Esophagus squamous epithelium (tissue), 5 donors: ENCODE measurements around the gene ADGRB3. TPM values are rescaled to one million over a fixed set of nuclear protein-coding genes. Genes with fewer than 3 reads are reported as not detected.

Source experiments
- DNase-seq: peaks from one replicate; lab custom pipeline; 2025; lab: John Stamatoyannopoulos, UW
- H3K27ac ChIP-seq, 4 donors: fragments of 200-600 bp; sonication (generic); one replicate each; pipeline ENCODE4 v1.5.1; 2016 to 2019; ENCODE audit warnings: mild to moderate bottlenecking in 1 of 4
- H3K27me3 ChIP-seq, 4 donors: fragments of 200-600 bp; sonication (generic); 1 replicate in 3 of 4; 2 replicates in 1 of 4; pipeline versions ENCODE4 v1.5.1 to v1.6.0; 2017 to 2021; ENCODE audit warnings: antibody characterized with exemption in 1 of 4
- H3K36me3 ChIP-seq, 3 donors: fragments of 200-600 bp; sonication (generic); one replicate each; pipeline ENCODE4 v1.5.1; 2016 to 2019
- H3K4me1 ChIP-seq, 3 donors: fragments of 200-600 bp; sonication (generic); one replicate each; pipeline ENCODE4 v1.5.1; 2017 to 2019
- H3K4me3 ChIP-seq, 4 donors: fragments of 200-600 bp; sonication (generic); 1 replicate in 3 of 4; 2 replicates in 1 of 4; pipeline ENCODE4 v1.5.1; 2016 to 2019; ENCODE audit warnings: mild to moderate bottlenecking in 2 of 4, moderate library complexity in 1 of 4
- H3K9me3 ChIP-seq, 3 donors: fragments of 200-600 bp; sonication (generic); one replicate each; pipeline ENCODE4 v1.5.1; 2016 to 2019
- CTCF ChIP-seq, 6 experiments: fragments of 450-650 bp in 4 of 6; fragments of 200-600 bp in 2 of 6; sonication (generic) in 2 of 6; IDR thresholded peaks; one replicate each; pipeline ENCODE4 v1.5.1; 2016 to 2019; ENCODE audit warnings: antibody characterized with exemption in 6 of 6, mild to moderate bottlenecking in 4 of 6, moderate library complexity in 4 of 6
- POLR2A ChIP-seq, 4 donors: fragments of 450-650 bp; IDR thresholded peaks; one replicate each; pipeline ENCODE4 v1.6.1; 2017; ENCODE audit warnings: antibody characterized with exemption in 4 of 4, mild to moderate bottlenecking in 4 of 4, moderate library complexity in 3 of 4
- WGBS, 2 donors: methylation state at CpG; one replicate each; pipeline ENCODE4 v1.1.5; 2018; 5-methylcytosine and 5-hydroxymethylcytosine counted together
- intact Hi-C: fragments of 100-400 bp; cut with DNase I; formaldehyde crosslinking; loops from one replicate; pipeline ENCODE4 v1.15.0; 2022
- total RNA-seq, 4 donors: library from RNA; depleted of rRNA; stranded (reverse); fragments of >200 nt; gene quantifications; one replicate each; pipeline ENCODE4 v1.1.0, GENCODE V29; 2016
- donor health status: DM: yes; HTN: yes; CAD: no.

Gene ADGRB3
- total RNA-seq, 4 donors from 2014 or later, result 0.04 to 1.1 (median 0.32) TPM

GRCh38 chr6:68677058-68677457, 42.0 kb downstream of the ADGRB3 start:
- Histone ChIP-seq H3K27ac (no peak overlapping the region), H3K9me3 (no peaks in the 10 kb centered on the region), H3K4me3 (no peak overlapping the region), H3K36me3 (no peaks in the 10 kb centered on the region), H3K4me1 (no peaks in the 10 kb centered on the region), H3K27me3 (no peaks in the 10 kb centered on the region)
- no peak for DNase-seq
- no peak for TF ChIP-seq CTCF (IDR thresholded peaks at IDR 0.05)
- no peak for TF ChIP-seq POLR2A (IDR thresholded peaks at IDR 0.05)
- 45 to 46% methylated on average over 3 of the region's 3 CpGs for WGBS, 2 donors
- intact Hi-C loops, result no loop called here

GRCh38 chr6:68679399-68679798, 44.3 kb downstream of the ADGRB3 start:
- no peaks in the 10 kb centered on the region for H3K4me1 ChIP-seq
- no peaks in the 10 kb centered on the region for H3K36me3 ChIP-seq
- DNase-seq, result no peak
- intact Hi-C loops, result no loop called here
- 40 to 66% methylated on average over 2 of the region's 2 CpGs for WGBS, 2 donors
- no peaks in the 10 kb centered on the region for H3K27me3 ChIP-seq
- H3K27ac ChIP-seq, result no peak overlapping the region
- H3K9me3 ChIP-seq, result no peaks in the 10 kb centered on the region
- TF ChIP-seq CTCF (IDR thresholded peaks at IDR 0.05) (no peak), POLR2A (IDR thresholded peaks at IDR 0.05) (no peak)
- no peak overlapping the region for H3K4me3 ChIP-seq

GRCh38 chr6:68680264-68680663, 45.2 kb downstream of the ADGRB3 start:
- no peaks in the 10 kb centered on the region for H3K4me1 ChIP-seq
- no peak for DNase-seq
- intact Hi-C loops, result no loop called here
- no peaks in the 10 kb centered on the region for H3K36me3 ChIP-seq
- TF ChIP-seq CTCF (IDR thresholded peaks at IDR 0.05) (no peak), POLR2A (IDR thresholded peaks at IDR 0.05) (no peak)
- no peak overlapping the region for H3K4me3 ChIP-seq
- H3K27ac ChIP-seq, result no peak overlapping the region
- no peaks in the 10 kb centered on the region for H3K27me3 ChIP-seq
- WGBS, 2 donors, result 59 to 70% methylated on average over 2 of the region's 2 CpGs
- H3K9me3 ChIP-seq, result no peaks in the 10 kb centered on the region

- no peaks in the 10 kb centered on the region for H3K27me3 ChIP-seq
- H3K9me3 ChIP-seq, result no peaks in the 10 kb centered on the region
- 47 to 50% methylated on average over 1 of the region's 1 CpG for WGBS, 2 donors
- H3K4me3 ChIP-seq, result no peak overlapping the region
- no peak for DNase-seq
- H3K27ac ChIP-seq, result no peak overlapping the region
- no peaks in the 10 kb centered on the region for H3K36me3 ChIP-seq
- no peak for TF ChIP-seq CTCF (IDR thresholded peaks at IDR 0.05)
- no peak for TF ChIP-seq POLR2A (IDR thresholded peaks at IDR 0.05)
- intact Hi-C loops, result no loop called here
- H3K4me1 ChIP-seq, result no peaks in the 10 kb centered on the region
Observed at GRCh38 chr6:68689910-68690309, 54.8 kb downstream of the ADGRB3 start.

GRCh38 chr6:68691120-68691519, 56.0 kb downstream of the ADGRB3 start:
- H3K9me3 ChIP-seq, result no peaks in the 10 kb centered on the region
- 55 to 61% methylated on average over 3 of the region's 3 CpGs for WGBS, 2 donors
- intact Hi-C loops, result no loop called here
- H3K36me3 ChIP-seq, result no peaks in the 10 kb centered on the region
- no peak overlapping the region for H3K27ac ChIP-seq
- H3K27me3 ChIP-seq, result no peaks in the 10 kb centered on the region
- no peak for DNase-seq
- no peak for TF ChIP-seq CTCF (IDR thresholded peaks at IDR 0.05)
- no peak for TF ChIP-seq POLR2A (IDR thresholded peaks at IDR 0.05)
- no peaks in the 10 kb centered on the region for H3K4me1 ChIP-seq
- no peak overlapping the region for H3K4me3 ChIP-seq
